HG03025 (cell line): ENCODE data around the gene ICAM1.
"Not testable (repeated sequence)": the region's sequence is repeated elsewhere in the genome, so short reads cannot be mapped to it uniquely, and the experiment has no call there.

Source experiments
- ATAC-seq: cut with Tn5 transposase; IDR thresholded peaks from one replicate; pipeline ENCODE4 v1.9.1; 2021; ENCODE audit warnings: mild to moderate bottlenecking, moderate library complexity; ENCODE audit not compliant: unreplicated experiment, low FRiP score

Gene ICAM1

DNA sequence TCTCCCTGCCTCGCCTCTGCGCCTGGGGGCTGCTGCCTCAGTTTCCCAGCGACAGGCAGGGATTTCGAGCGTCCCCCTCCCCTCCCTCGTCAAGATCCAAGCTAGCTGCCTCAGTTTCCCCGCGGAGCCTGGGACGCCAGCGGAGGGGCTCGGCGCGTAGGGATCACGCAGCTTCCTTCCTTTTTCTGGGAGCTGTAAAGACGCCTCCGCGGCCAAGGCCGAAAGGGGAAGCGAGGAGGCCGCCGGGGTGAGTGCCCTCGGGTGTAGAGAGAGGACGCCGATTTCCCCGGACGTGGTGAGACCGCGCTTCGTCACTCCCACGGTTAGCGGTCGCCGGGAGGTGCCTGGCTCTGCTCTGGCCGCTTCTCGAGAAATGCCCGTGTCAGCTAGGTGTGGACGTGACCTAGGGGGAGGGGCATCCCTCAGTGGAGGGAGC lies 722 bp upstream of the ICAM1 start:
- ATAC-seq = no peak

DNA sequence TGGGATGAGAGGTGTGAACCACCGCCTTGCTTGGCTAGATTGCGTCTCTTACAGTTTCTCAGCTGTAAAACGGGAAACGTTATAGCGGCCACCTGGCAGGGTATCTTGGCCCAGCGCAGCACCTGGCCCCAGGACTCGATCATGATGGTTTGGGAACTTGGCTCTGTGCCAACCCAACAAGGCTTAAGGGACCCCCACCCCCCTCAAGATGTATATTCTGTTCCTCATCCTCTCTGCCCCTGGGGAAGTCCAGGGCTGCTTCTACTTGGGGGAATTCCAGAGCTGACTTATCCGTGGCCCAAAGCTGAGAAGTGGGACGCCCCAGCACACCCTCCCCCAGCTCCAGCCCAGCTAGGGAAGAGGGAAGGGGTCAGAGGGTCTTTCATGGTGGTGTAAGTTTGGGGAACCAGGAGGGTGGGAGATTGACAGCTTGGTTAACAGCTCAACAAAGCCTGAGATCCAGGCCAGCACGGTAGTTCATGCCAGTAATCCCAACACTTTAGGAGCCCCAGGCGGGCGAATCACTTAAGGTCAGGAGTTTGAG lies 695 bp downstream of the ICAM1 start:
- no peak for ATAC-seq

DNA sequence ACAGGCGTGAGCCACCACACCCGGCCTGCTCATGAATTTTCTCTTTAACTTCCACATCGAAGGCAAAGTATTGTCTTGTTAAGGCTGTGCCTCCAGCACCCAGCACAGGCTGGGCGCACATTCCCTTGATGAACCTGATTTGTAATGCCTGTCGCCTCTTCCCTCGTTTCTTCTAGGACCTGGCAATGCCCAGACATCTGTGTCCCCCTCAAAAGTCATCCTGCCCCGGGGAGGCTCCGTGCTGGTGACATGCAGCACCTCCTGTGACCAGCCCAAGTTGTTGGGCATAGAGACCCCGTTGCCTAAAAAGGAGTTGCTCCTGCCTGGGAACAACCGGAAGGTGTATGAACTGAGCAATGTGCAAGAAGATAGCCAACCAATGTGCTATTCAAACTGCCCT lies 3.7 kb downstream of the ICAM1 start:
- no peak for ATAC-seq

DNA sequence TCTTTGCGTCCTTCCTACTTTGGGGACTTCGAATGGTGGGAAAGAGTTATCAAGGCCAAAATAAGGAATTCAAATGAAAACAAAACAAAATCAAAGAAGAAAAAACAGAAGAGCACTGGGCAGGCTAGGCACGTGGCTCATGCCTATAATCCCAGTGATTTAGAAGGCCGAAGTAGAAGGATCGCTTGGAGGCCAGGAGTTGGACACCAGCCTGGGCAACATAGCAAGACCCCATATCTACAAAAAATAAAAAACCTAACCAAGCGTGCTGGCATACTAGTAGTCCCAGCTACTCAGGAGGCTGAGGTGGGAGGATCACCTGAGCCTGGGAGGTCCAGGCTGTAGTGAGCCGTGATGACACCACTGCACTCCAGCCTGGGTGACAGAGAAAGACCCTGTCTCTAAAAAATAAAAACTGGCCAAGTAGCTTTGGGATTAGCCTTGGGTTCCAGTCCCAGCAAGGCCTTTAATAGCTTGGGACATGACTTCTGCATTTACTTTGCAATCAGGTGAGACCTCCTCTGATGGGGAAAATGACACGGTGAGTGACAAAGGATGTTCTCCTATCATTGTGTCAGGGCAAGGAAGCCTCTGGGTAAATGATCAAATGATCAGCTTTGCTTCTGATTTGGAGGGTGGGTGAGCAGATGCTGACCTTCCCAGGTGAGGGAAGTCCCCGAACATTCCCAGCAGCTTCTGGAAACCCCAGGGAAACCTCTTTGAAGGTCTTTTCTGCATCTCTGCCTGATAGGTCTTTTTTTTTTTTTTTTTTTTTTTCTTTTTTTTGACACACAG lies 7.1 kb downstream of the ICAM1 start:
- ATAC-seq = no peak

DNA sequence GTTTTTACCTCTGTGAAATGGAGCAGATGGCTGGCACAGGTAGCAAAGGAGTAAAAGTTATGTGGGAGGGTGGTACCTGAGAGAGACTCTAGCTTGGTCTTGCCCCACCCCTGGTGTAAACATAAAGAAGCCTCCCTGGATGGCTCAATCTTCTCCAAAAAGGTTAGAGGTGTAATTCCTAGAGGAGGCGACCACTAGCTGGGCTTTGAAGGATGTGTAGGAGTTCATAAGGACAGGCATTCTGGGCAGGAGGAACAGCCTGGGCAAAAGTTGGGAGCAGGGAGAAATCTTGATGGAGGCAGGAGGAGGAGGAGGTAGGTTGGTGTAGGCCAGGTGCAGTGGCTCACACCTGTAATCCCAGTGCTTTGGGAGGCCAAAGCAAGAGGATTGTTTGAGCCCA lies 8.0 kb downstream of the ICAM1 start:
- no peak for ATAC-seq

DNA sequence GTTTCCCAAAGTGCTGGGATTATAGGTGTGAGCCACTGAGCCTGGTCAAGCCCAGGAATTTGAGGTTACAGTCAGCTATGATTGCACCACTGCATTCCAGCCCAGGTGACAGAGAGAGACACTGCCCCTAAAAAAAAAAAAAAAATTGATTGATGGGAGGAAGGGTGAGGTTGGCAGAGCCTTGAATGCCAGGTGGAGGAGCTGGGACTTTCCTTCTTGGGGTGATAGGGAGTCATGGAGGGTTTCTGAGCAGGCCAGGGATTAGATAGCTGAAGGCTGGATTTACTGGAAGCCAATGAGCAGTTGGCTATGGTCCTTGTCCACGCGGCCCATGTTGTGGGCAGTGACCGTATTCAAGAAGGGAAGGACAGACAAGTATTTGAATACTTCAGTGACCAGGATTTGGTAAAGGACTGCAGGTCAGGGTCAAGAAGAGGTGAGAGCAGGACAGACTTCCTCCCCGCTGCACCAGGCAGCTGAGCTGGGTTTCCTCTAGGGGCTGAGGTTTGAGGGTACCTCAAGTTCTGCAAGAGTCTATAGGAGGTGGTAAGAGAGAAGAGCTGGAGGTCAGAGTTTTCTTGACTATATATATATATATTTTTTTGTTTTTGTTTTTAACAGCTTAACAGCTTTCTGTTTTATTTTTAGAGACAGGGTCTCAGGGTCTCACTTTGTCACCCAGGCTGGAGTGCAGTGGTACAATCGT lies 9.0 kb downstream of the ICAM1 start:
- ATAC-seq = no peak

DNA sequence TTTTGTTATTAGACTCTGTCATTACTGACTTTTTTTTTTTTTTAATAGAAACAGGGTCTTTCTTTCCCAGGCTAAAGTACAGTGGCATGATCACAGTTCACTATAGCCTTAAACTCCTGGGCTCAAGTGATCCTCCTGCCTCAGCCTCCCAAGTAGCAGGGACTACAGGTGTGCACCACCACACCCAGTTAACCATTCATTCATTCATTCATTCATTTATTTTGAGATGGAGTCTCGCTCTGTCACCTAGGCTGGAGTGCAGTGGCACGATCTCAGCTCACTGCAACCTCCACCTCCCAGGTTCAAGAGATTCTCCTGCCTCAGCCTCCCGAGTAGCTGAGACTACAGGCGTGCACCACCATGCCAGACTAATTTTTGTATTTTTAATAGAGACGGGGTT lies 11.1 kb downstream of the ICAM1 start:
- not testable (repeated sequence) for ATAC-seq

DNA sequence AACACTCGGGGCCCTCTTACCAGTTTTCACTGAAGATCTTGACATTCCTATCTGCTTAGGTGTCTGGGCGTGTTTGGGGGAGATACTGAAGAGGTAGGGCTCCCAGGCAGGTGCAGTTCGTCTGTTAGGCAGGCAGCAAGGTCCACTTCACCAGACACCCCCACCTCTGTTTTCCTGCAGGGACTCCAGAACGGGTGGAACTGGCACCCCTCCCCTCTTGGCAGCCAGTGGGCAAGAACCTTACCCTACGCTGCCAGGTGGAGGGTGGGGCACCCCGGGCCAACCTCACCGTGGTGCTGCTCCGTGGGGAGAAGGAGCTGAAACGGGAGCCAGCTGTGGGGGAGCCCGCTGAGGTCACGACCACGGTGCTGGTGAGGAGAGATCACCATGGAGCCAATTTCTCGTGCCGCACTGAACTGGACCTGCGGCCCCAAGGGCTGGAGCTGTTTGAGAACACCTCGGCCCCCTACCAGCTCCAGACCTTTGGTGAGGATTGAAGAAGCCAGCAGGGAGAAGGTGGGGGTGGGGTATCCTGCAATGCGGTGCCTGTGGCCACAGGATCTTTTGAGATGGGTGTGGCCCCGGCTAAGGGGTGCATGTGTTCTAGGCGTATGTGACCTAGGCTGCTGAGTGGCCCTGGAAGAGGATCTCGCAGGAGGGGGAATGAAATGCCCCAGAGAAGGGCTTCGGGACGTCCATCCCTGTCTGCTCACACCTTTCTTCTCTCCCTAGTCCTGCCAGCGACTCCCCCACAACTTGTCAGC lies 12.6 kb downstream of the ICAM1 start:
- ATAC-seq = no peak

DNA sequence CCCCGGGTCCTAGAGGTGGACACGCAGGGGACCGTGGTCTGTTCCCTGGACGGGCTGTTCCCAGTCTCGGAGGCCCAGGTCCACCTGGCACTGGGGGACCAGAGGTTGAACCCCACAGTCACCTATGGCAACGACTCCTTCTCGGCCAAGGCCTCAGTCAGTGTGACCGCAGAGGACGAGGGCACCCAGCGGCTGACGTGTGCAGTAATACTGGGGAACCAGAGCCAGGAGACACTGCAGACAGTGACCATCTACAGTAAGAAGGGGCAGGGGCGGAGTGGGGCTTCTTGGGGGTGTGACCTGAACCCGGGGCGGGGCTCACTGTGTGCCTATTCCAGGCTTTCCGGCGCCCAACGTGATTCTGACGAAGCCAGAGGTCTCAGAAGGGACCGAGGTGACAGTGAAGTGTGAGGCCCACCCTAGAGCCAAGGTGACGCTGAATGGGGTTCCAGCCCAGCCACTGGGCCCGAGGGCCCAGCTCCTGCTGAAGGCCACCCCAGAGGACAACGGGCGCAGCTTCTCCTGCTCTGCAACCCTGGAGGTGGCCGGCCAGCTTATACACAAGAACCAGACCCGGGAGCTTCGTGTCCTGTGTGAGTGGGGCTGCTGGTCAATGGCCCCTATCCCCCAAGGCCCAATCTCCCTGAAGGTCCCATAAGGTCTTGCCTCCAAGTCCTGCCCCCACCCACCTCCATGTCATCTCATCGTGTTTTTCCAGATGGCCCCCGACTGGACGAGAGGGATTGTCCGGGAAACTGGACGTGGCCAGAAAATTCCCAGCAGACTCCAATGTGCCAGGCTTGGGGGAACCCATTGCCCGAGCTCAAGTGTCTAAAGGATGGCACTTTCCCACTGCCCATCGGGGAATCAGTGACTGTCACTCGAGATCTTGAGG lies 13.4 kb downstream of the ICAM1 start:
- ATAC-seq = no peak

DNA sequence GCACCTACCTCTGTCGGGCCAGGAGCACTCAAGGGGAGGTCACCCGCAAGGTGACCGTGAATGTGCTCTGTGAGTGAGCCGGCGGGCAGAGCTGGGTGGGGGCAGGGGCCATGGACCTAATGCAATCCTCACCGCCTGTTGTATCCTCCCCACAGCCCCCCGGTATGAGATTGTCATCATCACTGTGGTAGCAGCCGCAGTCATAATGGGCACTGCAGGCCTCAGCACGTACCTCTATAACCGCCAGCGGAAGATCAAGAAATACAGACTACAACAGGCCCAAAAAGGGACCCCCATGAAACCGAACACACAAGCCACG lies 14.0 kb downstream of the ICAM1 start:
- ATAC-seq = no peak

DNA sequence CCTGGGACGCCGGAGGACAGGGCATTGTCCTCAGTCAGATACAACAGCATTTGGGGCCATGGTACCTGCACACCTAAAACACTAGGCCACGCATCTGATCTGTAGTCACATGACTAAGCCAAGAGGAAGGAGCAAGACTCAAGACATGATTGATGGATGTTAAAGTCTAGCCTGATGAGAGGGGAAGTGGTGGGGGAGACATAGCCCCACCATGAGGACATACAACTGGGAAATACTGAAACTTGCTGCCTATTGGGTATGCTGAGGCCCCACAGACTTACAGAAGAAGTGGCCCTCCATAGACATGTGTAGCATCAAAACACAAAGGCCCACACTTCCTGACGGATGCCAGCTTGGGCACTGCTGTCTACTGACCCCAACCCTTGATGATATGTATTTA lies 14.5 kb downstream of the ICAM1 start:
- no peak for ATAC-seq

DNA sequence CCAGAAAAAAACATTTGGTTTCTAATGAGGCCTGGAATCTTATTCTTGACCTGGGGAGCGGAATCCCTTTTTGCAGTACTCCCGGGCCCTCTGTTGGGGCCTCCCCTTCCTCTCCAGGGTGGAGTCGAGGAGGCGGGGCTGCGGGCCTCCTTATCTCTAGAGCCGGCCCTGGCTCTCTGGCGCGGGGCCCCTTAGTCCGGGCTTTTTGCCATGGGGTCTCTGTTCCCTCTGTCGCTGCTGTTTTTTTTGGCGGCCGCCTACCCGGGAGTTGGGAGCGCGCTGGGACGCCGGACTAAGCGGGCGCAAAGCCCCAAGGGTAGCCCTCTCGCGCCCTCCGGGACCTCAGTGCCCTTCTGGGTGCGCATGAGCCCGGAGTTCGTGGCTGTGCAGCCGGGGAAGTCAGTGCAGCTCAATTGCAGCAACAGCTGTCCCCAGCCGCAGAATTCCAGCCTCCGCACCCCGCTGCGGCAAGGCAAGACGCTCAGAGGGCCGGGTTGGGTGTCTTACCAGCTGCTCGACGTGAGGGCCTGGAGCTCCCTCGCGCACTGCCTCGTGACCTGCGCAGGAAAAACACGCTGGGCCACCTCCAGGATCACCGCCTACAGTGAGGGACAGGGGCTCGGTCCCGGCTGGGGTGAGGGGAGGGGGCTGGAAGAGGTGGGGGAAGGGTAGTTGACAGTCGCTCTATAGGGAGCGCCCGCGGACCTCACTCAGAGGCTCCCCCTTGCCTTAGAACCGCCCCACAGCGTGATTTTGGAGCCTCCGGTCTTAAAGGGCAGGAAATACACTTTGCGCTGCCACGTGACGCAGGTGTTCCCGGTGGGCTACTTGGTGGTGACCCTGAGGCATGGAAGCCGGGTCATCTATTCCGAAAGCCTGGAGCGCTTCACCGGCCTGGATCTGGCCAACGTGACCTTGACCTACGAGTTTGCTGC lies 16.1 kb downstream of the ICAM1 start, which contains the start of gene ICAM4:
TSS of gene ICAM4 (plus strand) at position 153 of the 935 bp plus-strand sequence. CDS start at position 211, 58 bp downstream.
- ATAC-seq = no peak

DNA sequence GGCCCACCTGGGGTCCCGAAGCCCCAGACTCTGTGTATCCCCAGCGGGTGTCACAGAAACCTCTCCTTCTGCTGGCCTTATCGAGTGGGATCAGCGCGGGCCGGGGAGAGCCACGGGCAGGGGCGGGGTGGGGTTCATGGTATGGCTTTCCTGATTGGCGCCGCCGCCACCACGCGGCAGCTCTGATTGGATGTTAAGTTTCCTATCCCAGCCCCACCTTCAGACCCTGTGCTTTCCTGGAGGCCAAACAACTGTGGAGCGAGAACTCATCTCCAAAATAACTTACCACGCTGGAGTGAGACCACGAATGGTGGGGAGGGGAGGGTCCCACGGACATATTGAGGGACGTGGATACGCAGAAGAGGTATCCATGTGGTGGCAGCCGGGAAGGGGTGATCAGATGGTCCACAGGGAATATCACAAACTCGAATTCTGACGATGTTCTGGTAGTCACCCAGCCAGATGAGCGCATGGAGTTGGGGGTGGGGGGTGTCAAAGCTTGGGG lies 17.8 kb downstream of the ICAM1 start:
- no peak for ATAC-seq

DNA sequence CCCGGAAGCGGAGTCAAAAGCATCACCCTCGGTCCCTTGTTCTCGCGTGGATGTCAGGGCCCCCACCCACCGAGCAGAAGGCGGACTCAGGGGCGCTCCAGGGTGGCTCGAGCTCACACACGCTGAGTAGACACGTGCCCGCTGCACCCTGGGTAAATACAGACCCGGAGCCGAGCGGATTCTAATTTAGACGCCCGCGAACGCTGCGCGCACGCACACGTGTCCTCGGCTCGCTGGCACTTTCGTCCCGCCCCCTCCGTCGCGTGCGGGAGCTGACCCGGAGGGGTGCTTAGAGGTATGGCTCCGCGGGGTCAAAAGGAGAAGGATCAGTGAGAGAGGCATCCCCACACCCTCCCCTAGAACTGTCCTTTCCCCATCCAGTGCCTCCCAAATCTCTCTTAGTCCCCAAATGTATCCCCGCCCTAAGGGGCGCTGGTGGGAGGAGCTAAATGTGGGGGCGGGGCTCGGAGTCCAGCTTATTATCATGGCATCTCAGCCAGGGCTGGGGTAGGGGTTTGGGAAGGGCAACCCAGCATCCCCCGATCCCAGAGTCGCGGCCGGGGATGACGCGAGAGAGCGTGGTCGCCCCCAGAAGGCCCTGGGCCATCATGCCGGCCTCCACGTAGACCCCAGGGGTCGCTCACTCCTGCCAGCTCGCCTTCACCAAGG lies 18.4 kb downstream of the ICAM1 start:
- ATAC-seq = no peak

DNA sequence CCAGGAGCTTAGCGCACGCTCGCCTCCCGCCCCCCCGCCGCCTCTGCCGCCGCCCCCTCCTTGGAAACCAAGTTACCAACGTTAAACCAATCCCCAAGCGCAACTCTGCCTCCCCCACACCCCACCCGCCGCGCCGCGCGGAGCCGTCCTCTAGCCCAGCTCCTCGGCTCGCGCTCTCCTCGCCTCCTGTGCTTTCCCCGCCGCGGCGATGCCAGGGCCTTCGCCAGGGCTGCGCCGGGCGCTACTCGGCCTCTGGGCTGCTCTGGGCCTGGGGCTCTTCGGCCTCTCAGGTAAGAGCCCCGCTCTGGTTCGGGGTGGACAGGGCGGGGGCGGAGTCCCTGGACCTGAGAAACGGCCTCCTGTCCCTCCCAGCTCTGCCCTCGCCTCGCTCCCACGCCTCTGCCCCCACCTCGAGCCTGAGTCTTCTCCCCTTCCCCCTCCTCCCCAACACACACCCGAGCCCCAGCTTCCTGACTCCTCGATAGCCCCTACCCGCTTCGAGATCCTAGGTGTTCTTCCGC lies 19.0 kb downstream of the ICAM1 start, which contains the start of gene ICAM5:
TSS of gene ICAM5 (plus strand) at position 117 of the 521 bp plus-strand sequence. CDS start at position 209, 92 bp downstream.
- ATAC-seq = no peak

DNA sequence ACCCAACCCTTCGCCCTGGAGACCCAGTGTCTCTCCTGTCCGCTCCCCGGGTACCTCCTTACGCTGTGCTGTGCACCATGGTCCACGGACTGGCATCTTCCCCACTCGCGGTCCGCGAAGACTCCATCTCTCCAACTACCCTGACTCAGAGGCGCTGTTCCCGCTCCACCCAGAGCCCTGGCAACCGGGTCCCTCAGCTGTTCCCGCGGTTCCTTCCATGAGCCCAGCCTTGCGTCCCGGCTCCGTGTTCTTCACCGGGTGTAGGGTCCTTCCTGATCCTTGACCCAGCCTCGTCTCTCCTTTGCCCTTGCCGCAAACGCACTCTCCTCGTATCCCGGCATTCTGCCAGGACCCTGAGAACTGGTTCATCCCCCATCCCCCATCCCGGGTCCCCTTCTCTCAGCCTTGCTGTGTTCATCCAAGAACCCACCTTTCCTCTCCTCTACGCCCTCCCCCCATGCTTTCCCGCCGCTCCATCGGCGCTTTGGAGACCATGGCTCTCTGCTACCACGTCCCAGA lies 19.5 kb downstream of the ICAM1 start:
- no peak for ATAC-seq

DNA sequence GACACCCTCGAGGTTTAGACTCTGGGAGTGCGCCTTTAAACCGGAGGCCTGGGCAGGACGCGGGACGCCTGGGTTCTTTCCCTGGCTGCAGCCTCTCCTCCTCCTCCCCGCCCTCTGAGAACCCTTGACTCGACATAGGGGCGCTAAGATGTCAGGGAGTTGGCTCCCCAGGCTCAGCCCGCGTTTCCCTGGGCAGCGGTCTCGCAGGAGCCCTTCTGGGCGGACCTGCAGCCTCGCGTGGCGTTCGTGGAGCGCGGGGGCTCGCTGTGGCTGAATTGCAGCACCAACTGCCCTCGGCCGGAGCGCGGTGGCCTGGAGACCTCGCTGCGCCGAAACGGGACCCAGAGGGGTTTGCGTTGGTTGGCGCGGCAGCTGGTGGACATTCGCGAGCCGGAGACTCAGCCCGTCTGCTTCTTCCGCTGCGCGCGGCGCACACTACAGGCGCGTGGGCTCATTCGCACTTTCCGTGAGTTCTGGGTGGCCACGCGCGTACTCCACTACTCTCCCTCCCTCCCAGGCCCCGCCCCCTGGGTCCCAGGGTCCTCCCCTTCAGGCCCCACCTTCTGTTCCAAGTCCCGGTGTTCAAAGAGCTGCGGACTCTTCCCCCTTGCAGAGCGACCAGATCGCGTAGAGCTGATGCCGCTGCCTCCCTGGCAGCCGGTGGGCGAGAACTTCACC lies 20.1 kb downstream of the ICAM1 start:
- ATAC-seq = no peak
